Motor neuron (in vitro differentiated cells): Measurements from ENCODE around the gene CIP2A. TPM values are rescaled to one million over a fixed set of nuclear protein-coding genes. Genes with fewer than 3 reads are reported as not detected.

ENCODE experiments used
- ATAC-seq, 8 experiments: fragments of 200-7000 bp; cut with Tn5 transposase; replicated peaks in 6 of 8; 2 replicates each; pipeline ENCODE4 v1.8.0; 2021; ENCODE audit warnings: mild to moderate bottlenecking in 8 of 8, moderate library complexity in 8 of 8
- H3K27ac ChIP-seq, 2 donors: fragments of 250-450 bp; sonication (Bioruptor Pico); 2 replicates each; pipeline ENCODE4 v1.9.0; 2021; ENCODE audit warnings: antibody characterized with exemption in 2 of 2, mild to moderate bottlenecking in 2 of 2, moderate library complexity in 1 of 2
- H3K4me1 ChIP-seq, 2 donors: fragments of 250-450 bp; sonication (Bioruptor Pico); replicated peaks in 1 of 2; 2 replicates each; pipeline ENCODE4 v1.6.1; 2021; ENCODE audit warnings: antibody characterized with exemption in 2 of 2, mild to moderate bottlenecking in 2 of 2, moderate library complexity in 1 of 2
- H3K4me3 ChIP-seq, 5 donors: fragments of 250-450 bp; sonication (Bioruptor Pico); 2 replicates each; pipeline ENCODE4 v1.9.0; 2021; ENCODE audit warnings: antibody characterized with exemption in 5 of 5, mild to moderate bottlenecking in 5 of 5, moderate library complexity in 4 of 5
- WGBS, 10 experiments: fragments of 450-650 bp; shearing (Covaris generic); methylation state at CpG; one replicate each; pipeline ENCODE4 v1.0.0; 2022; 5-methylcytosine and 5-hydroxymethylcytosine counted together
- in situ Hi-C, 9 experiments: fragments of 400-800 bp; cut with MboI; loops; one replicate each; pipeline ENCODE4 v1.15.0; 2021; ENCODE audit warnings: low sequenced_read_pairs in 9 of 9, low pct_unique_long_range_greater_than_20kb in 2 of 9; ENCODE audit not compliant: unreplicated experiment in 9 of 9
- total RNA-seq, 8 experiments: library from RNA; unstranded; fragments of 300-600 nt; gene quantifications; 2 replicates each; pipeline versions ENCODE4 v1.2.3 to v1.2.4, GENCODE V29; 2022

Gene CIP2A
- total RNA-seq, 8 experiments from 2014 or later, result 3.0 to 34.8 (median 10.2) TPM

- Histone ChIP-seq H3K27ac (no peak overlapping the region), H3K4me1 (no peaks in the 10 kb centered on the region), H3K4me3 (no peak overlapping the region)
- peak in 6 of 8 experiments; percentile 57 to 100 (median 100) for ATAC-seq
- in situ Hi-C loops, result no loop called here
- WGBS, 10 experiments, result 35 to 94% (median 68%) methylated on average over 2 to 5 of the region's 5 CpGs; no CpG with 5 or more reads in 2 of the 10 experiments
Observed at GRCh38 chr3:108501535-108501934, 87.7 kb downstream of the CIP2A start.

DNA sequence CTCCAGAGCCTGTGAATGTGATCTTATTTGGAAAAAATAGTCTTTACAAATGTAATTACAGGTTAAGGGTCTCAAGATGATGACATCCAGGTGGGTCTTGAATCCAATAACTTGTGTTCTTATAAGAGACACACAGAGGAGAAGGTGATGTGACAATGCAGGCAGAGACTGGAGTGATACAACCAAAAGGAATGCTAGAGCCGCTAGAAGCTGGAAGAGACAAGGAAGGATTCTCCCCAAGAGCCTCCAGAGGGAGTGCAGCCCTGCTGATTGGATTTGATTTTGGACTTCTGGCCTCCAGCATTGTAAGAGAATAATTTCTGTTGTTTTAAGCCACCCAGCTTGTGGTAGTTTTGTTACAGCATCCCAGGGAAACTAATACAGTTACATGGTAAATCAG, 88.5 kb downstream of the CIP2A start:
- Histone ChIP-seq H3K4me1 (peaks cover 2 to 5% of the 10 kb centered on the region in 2 donors), H3K27ac (no peak overlapping the region), H3K4me3 (no peak overlapping the region)
- no peak for ATAC-seq
- in situ Hi-C loops, result no loop called here
- 0 to 83% (median 53%) methylated on average over 1 of the region's 1 CpG; no CpG with 5 or more reads in 6 of the 10 experiments for WGBS, 10 experiments

Other genes with a start within 250 kb of the CIP2A start
- gene MYH15, start 78.8 kb downstream of the CIP2A start, total RNA-seq, result 1 to 10 TPM in 4 of 8 experiments, under 1 TPM in 4; 0.49 to 9.1 (median 1.2) TPM
- gene DZIP3, start 284 bp upstream of the CIP2A start, total RNA-seq, result 10 to 100 TPM; 14.1 to 83.7 (median 27.5) TPM
- gene RETNLB, start 168.0 kb upstream of the CIP2A start, total RNA-seq, result 1 to 10 TPM in 1 of 8 experiments, not detected in 7; 5.3 TPM
- gene TRAT1, start 233.3 kb upstream of the CIP2A start, total RNA-seq, result 10 to 100 TPM in 1 of 8 experiments, 1 to 10 TPM in 1, under 1 TPM in 2, not detected in 4; 0.33 to 14.7 (median 0.72) TPM